ENCODE data around the gene ARMS2.

Gene ARMS2

GRCh38 chr10:122448600-122448999, 5.9 kb upstream of the ARMS2 start:
- H3K4me3 ChIP-seq (ENCODE audit: control insufficient read depth, low read depth, low read length): no peak overlapping the region
- no peak for DNase-seq (ENCODE audit: low read depth)
- TF ChIP-seq, protein P1, sequence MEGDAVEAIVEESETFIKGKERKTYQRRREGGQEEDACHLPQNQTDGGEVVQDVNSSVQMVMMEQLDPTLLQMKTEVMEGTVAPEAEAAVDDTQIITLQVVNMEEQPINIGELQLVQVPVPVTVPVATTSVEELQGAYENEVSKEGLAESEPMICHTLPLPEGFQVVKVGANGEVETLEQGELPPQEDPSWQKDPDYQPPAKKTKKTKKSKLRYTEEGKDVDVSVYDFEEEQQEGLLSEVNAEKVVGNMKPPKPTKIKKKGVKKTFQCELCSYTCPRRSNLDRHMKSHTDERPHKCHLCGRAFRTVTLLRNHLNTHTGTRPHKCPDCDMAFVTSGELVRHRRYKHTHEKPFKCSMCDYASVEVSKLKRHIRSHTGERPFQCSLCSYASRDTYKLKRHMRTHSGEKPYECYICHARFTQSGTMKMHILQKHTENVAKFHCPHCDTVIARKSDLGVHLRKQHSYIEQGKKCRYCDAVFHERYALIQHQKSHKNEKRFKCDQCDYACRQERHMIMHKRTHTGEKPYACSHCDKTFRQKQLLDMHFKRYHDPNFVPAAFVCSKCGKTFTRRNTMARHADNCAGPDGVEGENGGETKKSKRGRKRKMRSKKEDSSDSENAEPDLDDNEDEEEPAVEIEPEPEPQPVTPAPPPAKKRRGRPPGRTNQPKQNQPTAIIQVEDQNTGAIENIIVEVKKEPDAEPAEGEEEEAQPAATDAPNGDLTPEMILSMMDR (IDR thresholded peaks at IDR 0.05; ENCODE audit: control insufficient read depth, insufficient read depth, low read depth, low read length, missing control alignments): no peak

GRCh38 chr10:122449153-122449552, 5.3 kb upstream of the ARMS2 start:
- TF ChIP-seq, protein P1 (IDR thresholded peaks at IDR 0.05; ENCODE audit: control insufficient read depth, insufficient read depth, low read depth, low read length, missing control alignments): no peak
- H3K4me3 ChIP-seq (ENCODE audit: control insufficient read depth, low read depth, low read length): no peak overlapping the region
- DNase-seq (ENCODE audit: low read depth): no peak

DNA sequence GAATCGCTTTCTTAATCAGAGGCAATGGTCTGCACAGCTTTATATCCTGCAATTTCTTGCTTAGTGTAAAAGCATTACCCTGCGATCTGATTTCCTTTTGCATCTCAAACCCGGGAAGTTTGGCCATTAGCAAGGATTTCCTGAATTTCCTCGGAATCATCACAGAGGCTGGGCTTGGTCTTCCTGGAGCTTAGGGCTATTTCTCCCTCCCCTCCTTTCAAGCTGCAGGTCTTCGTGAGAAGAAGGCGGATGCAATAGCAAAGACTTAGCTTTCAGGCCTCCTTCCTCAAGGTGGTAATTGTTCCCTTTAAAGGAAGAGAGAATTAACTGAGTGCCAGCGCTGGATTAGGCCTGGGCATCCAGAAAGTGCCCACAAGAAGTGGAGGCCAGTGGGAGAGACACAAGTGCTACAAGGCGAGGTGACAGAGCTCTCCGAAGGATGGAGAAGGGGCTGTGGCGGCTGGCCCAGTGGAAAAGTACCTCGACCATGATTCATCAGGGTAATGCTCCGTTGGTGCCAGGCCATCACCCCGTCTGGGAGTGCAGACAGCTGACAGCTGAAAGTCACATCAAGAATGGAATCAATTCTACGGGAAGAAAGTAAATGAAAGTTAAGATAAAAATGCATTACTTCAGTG, 4.0 kb upstream of the ARMS2 start:
- DNase-seq (ENCODE audit: low read depth): no peak
- no peak overlapping the region for H3K4me3 ChIP-seq (ENCODE audit: control insufficient read depth, low read depth, low read length)
- TF ChIP-seq, protein P1 (IDR thresholded peaks at IDR 0.05; ENCODE audit: control insufficient read depth, insufficient read depth, low read depth, low read length, missing control alignments): no peak

- TF ChIP-seq, protein P1 (IDR thresholded peaks at IDR 0.05; ENCODE audit: control insufficient read depth, insufficient read depth, low read depth, low read length, missing control alignments): no peak
- H3K4me3 ChIP-seq (ENCODE audit: control insufficient read depth, low read depth, low read length): no peak overlapping the region
- DNase-seq (ENCODE audit: low read depth): no peak
Observed at GRCh38 chr10:122454071-122454470, 382 bp upstream of the ARMS2 start.

GRCh38 chr10:122455376-122456079, 1.1 kb downstream of the ARMS2 start:
- H3K4me3 ChIP-seq (ENCODE audit: control insufficient read depth, low read depth, low read length): no peak overlapping the region
- TF ChIP-seq, protein P1 (IDR thresholded peaks at IDR 0.05; ENCODE audit: control insufficient read depth, insufficient read depth, low read depth, low read length, missing control alignments): no peak
- no peak for DNase-seq (ENCODE audit: low read depth)

GRCh38 chr10:122457934-122458333, 3.5 kb downstream of the ARMS2 start:
- TF ChIP-seq, protein P1 (IDR thresholded peaks at IDR 0.05; ENCODE audit: control insufficient read depth, insufficient read depth, low read depth, low read length, missing control alignments): no peak
- no peak overlapping the region for H3K4me3 ChIP-seq (ENCODE audit: control insufficient read depth, low read depth, low read length)
- no peak for DNase-seq (ENCODE audit: low read depth)

Measured in AG09309 (cell line).